Loucy (cell line): ENCODE data around the gene CHRND.

Experiments used
- H2AFZ ChIP-seq: fragments of 200-600 bp; sonication (generic); 2 replicates; pipeline ENCODE4 v1.6.0; 2016; ENCODE audit warnings: antibody characterized with exemption, mild to moderate bottlenecking, low read length, moderate library complexity
- H3F3A ChIP-seq: fragments of 200-600 bp; 2 replicates; pipeline ENCODE4 v1.6.0; 2016; ENCODE audit warnings: antibody characterized with exemption, low read depth, mild to moderate bottlenecking
- H3K27me3 ChIP-seq: fragments of 200-600 bp; sonication (generic); 2 replicates; pipeline ENCODE4 v1.6.1; 2014; ENCODE audit warnings: low read length, mild to moderate bottlenecking; ENCODE audit not compliant: insufficient read depth, poor library complexity, severe bottlenecking
- H3K36me3 ChIP-seq: fragments of 200-600 bp; sonication (generic); 2 replicates; pipeline ENCODE4 v1.6.1; 2016; ENCODE audit warnings: low read length; ENCODE audit not compliant: insufficient read depth
- H3K4me1 ChIP-seq: fragments of 200-600 bp; sonication (generic); 2 replicates; pipeline ENCODE4 v1.5.1; 2014; ENCODE audit warnings: low read length, mild to moderate bottlenecking; ENCODE audit not compliant: insufficient read depth, poor library complexity, severe bottlenecking
- H3K4me2 ChIP-seq: fragments of 200-600 bp; sonication (generic); 2 replicates; pipeline ENCODE4 v1.6.0; 2014; ENCODE audit warnings: antibody characterized with exemption, low read length, low read depth, mild to moderate bottlenecking; ENCODE audit not compliant: poor library complexity, severe bottlenecking
- H3K4me3 ChIP-seq: fragments of 200-600 bp; sonication (generic); 2 replicates; pipeline ENCODE4 v1.5.1; 2014; ENCODE audit warnings: low read length, mild to moderate bottlenecking, mixed read lengths; ENCODE audit not compliant: poor library complexity, severe bottlenecking
- H3K79me2 ChIP-seq: fragments of 200-600 bp; sonication (generic); 2 replicates; pipeline ENCODE4 v1.6.1; 2014; ENCODE audit warnings: low read length; ENCODE audit not compliant: insufficient read depth
- H3K9ac ChIP-seq: fragments of 200-600 bp; sonication (generic); 2 replicates; pipeline ENCODE4 v1.6.0; 2014; ENCODE audit warnings: mild to moderate bottlenecking, low read depth, low read length, moderate library complexity; ENCODE audit not compliant: poor library complexity, severe bottlenecking
- H3K9me2 ChIP-seq: fragments of 200-600 bp; sonication (generic); replicated peaks from 2 replicates; pipeline ENCODE4 v1.6.1; 2016; ENCODE audit warnings: low read depth, low read length, mixed read lengths
- H3K9me3 ChIP-seq: fragments of 200-600 bp; sonication (generic); 2 replicates; pipeline ENCODE4 v1.6.1; 2014; ENCODE audit warnings: mild to moderate bottlenecking, antibody characterized with exemption, low read length, low read depth; ENCODE audit not compliant: insufficient read depth
- H4K20me1 ChIP-seq: fragments of 200-600 bp; sonication (generic); 2 replicates; pipeline ENCODE4 v1.6.0; 2014; ENCODE audit warnings: antibody characterized with exemption, low read length, mild to moderate bottlenecking; ENCODE audit not compliant: insufficient read depth, poor library complexity, severe bottlenecking
- CTCF ChIP-seq: fragments of 200-600 bp; sonication (generic); conservative IDR thresholded peaks from 2 replicates; pipeline ENCODE4 v1.5.1; 2014; ENCODE audit warnings: mild to moderate bottlenecking, antibody characterized with exemption, low read length
- EZH2phosphoT487 ChIP-seq: fragments of 200-600 bp; IDR thresholded peaks from 2 replicates; pipeline ENCODE4 v1.6.1; 2018; ENCODE audit warnings: antibody characterized with exemption, mild to moderate bottlenecking, moderate library complexity, borderline replicate concordance

The CHRND gene

DNA sequence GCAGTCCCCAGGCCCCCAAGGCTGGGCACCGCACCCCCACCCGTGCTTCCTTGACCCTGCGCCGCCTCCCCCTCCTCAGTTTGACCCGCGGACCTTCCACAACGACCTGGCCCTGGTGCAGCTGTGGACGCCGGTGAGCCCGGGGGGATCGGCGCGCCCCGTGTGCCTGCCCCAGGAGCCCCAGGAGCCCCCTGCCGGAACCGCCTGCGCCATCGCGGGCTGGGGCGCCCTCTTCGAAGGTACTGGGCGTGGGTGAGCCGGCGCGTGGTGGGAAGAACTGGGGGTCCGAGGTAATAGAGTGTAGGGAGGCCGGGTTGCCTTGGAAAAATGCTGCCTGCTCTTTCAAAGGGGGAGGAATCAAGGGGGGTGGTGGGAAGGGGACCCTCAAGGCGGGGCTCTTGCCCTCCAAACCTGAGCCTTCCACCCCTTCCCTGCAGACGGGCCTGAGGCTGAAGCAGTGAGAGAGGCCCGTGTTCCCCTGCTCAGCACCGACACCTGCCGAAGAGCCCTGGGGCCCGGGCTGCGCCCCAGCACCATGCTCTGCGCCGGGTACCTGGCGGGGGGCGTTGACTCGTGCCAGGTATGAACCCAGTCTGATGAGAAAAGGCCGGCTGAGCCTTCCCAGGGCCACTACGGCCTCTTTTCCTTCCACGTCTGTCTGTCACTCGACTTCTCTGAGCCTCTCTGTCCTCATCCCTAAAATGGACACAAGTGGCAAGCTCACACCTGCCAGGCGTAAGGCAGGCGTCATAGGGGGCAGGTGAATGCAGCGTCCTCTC is 3.1 kb upstream of the CHRND start:
- Histone ChIP-seq H3K4me2 (no peak overlapping the region), H2AFZ (no peak overlapping the region), H3K9me2 (no peaks in the 10 kb centered on the region), H3K27me3 (no peaks in the 10 kb centered on the region), H3K79me2 (no peaks in the 10 kb centered on the region), H4K20me1 (no peaks in the 10 kb centered on the region), H3K9ac (no peak overlapping the region), H3K4me1 (no peaks in the 10 kb centered on the region), H3K9me3 (no peaks in the 10 kb centered on the region), H3K36me3 (no peaks in the 10 kb centered on the region), H3F3A (no peaks in the 10 kb centered on the region), H3K4me3 (no peak overlapping the region)
- TF ChIP-seq EZH2phosphoT487 = no peak
- no peak for TF ChIP-seq CTCF

DNA sequence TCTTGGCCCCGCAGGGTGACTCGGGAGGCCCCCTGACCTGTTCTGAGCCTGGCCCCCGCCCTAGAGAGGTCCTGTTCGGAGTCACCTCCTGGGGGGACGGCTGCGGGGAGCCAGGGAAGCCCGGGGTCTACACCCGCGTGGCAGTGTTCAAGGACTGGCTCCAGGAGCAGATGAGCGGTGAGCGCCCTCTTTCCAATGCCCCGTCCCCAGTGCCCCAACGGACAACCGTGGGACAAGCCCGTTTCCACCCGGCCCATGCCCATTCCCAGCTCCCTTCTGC is 2.6 kb upstream of the CHRND start:
- H3K4me1 ChIP-seq = no peaks in the 10 kb centered on the region
- H3K9me2 ChIP-seq = no peaks in the 10 kb centered on the region
- H4K20me1 ChIP-seq = no peaks in the 10 kb centered on the region
- no peak for TF ChIP-seq EZH2phosphoT487
- no peak for TF ChIP-seq CTCF
- H3F3A ChIP-seq = no peaks in the 10 kb centered on the region
- H3K4me2 ChIP-seq = no peak overlapping the region
- no peaks in the 10 kb centered on the region for H3K36me3 ChIP-seq
- H3K4me3 ChIP-seq = no peak overlapping the region
- no peaks in the 10 kb centered on the region for H3K9me3 ChIP-seq
- no peak overlapping the region for H2AFZ ChIP-seq
- H3K79me2 ChIP-seq = no peaks in the 10 kb centered on the region
- no peak overlapping the region for H3K9ac ChIP-seq
- no peaks in the 10 kb centered on the region for H3K27me3 ChIP-seq

GRCh38 chr2:232523682-232524597 is 2.0 kb upstream of the CHRND start:
- Histone ChIP-seq H3K4me2 (no peak overlapping the region), H3K4me1 (peaks cover 5% of the 10 kb centered on the region), H3K9ac (no peak overlapping the region), H3K27me3 (no peaks in the 10 kb centered on the region), H3K79me2 (no peaks in the 10 kb centered on the region), H2AFZ (no peak overlapping the region), H3K4me3 (no peak overlapping the region), H3K9me2 (no peaks in the 10 kb centered on the region), H3K36me3 (no peaks in the 10 kb centered on the region), H4K20me1 (no peaks in the 10 kb centered on the region), H3K9me3 (no peaks in the 10 kb centered on the region), H3F3A (no peaks in the 10 kb centered on the region)
- no peak for TF ChIP-seq CTCF
- no peak for TF ChIP-seq EZH2phosphoT487
